ENCODE results near the gene GLS2.

GRCh38 chr12:56450241-56450640, 37.7 kb downstream of the GLS2 start:
- no peak for TF ChIP-seq ZNF565 (CRISPR knock-in tag; conservative IDR thresholded peaks at IDR 0.05; ENCODE audit: low read depth)
- TF ChIP-seq PATZ1 (CRISPR knock-in tag; IDR thresholded peaks at IDR 0.05; ENCODE audit: borderline replicate concordance), result no peak
- TF ChIP-seq SNAI2 (CRISPR knock-in tag; IDR thresholded peaks at IDR 0.05), result no peak
- no peak for TF ChIP-seq TOX (CRISPR knock-in tag; IDR thresholded peaks at IDR 0.05; ENCODE audit: borderline replicate concordance)
- no peak for TF ChIP-seq ARNTL (CRISPR knock-in tag; IDR thresholded peaks at IDR 0.05; ENCODE audit: borderline replicate concordance, low read depth)
- TF ChIP-seq CREB5 (CRISPR knock-in tag; IDR thresholded peaks at IDR 0.05; ENCODE audit: low read depth), result no peak
- TF ChIP-seq PPARA (CRISPR knock-in tag; IDR thresholded peaks at IDR 0.05; ENCODE audit: borderline replicate concordance), result no peak
- no peak for TF ChIP-seq CSRNP3 (CRISPR knock-in tag; IDR thresholded peaks at IDR 0.05)
- TF ChIP-seq TCF4 (CRISPR knock-in tag; IDR thresholded peaks at IDR 0.05; ENCODE audit: borderline replicate concordance), result no peak
- no peak for TF ChIP-seq CSDC2 (CRISPR knock-in tag; IDR thresholded peaks at IDR 0.05)
- no peak for TF ChIP-seq OSR1 (CRISPR knock-in tag; IDR thresholded peaks at IDR 0.05)
- no peak for TF ChIP-seq ZFP3 (CRISPR knock-in tag; IDR thresholded peaks at IDR 0.05)
